Neural cell (in vitro differentiated cells): ENCODE measurements around the gene DPYD. TPM values are rescaled to one million over a fixed set of nuclear protein-coding genes. Genes with fewer than 3 reads are reported as not detected.

Source experiments
- H2AFZ ChIP-seq: fragments of 200-600, 300-800 bp; sonication (generic), shearing (Covaris generic); 2 replicates; pipeline ENCODE4 v1.6.0; 2014; ENCODE audit warnings: low read depth, mild to moderate bottlenecking, antibody characterized with exemption, low read length, moderate library complexity
- H3F3A ChIP-seq: fragments of 200-600 bp; shearing (Covaris generic); 2 replicates; pipeline ENCODE4 v1.6.1; 2016; ENCODE audit warnings: mild to moderate bottlenecking, moderate library complexity, mixed read lengths, antibody characterized with exemption, low read length; ENCODE audit not compliant: insufficient read depth, poor library complexity, severe bottlenecking
- H3K27ac ChIP-seq: fragments of 200-600, 300-800 bp; sonication (generic), shearing (Covaris generic); 2 replicates; pipeline ENCODE4 v1.5.1; 2014; ENCODE audit warnings: mild to moderate bottlenecking, low read length, moderate library complexity
- H3K27me3 ChIP-seq: fragments of 300-800, 200-600 bp; sonication (generic), shearing (Covaris generic); 2 replicates; pipeline ENCODE4 v1.6.0; 2014; ENCODE audit warnings: mild to moderate bottlenecking, low read depth, low read length, moderate library complexity; ENCODE audit not compliant: insufficient read depth
- H3K36me3 ChIP-seq: fragments of 300-800, 200-600 bp; sonication (generic), shearing (Covaris generic); 2 replicates; pipeline ENCODE4 v1.5.1; 2014; ENCODE audit warnings: mild to moderate bottlenecking, antibody characterized with exemption, low read length, moderate library complexity; ENCODE audit not compliant: insufficient read depth
- H3K4me2 ChIP-seq: fragments of 300-800, 200-600 bp; sonication (generic), shearing (Covaris generic); 2 replicates; pipeline ENCODE4 v1.6.0; 2014; ENCODE audit warnings: mild to moderate bottlenecking, low read length
- H3K4me3 ChIP-seq: fragments of 300-800, 200-600 bp; sonication (generic), shearing (Covaris generic); 2 replicates; pipeline ENCODE4 v1.5.1; 2014; ENCODE audit warnings: mild to moderate bottlenecking, low read length, moderate library complexity
- H3K79me2 ChIP-seq: fragments of 200-600 bp; shearing (Covaris generic); replicated peaks from 2 replicates; pipeline ENCODE4 v1.6.0; 2014; ENCODE audit warnings: mild to moderate bottlenecking, low read length, moderate library complexity; ENCODE audit not compliant: insufficient read depth
- H3K9ac ChIP-seq: fragments of 300-800, 200-600 bp; sonication (generic), shearing (Covaris generic); 2 replicates; pipeline ENCODE4 v1.6.1; 2016; ENCODE audit warnings: mild to moderate bottlenecking, low read length, mixed read lengths
- H3K9me2 ChIP-seq: fragments of 200-600 bp; shearing (Covaris generic); 2 replicates; pipeline ENCODE4 v1.6.1; 2016; ENCODE audit warnings: mild to moderate bottlenecking, low read length, mixed read lengths; ENCODE audit not compliant: insufficient read depth
- H3K9me3 ChIP-seq: fragments of 200-600, 300-800 bp; sonication (generic), shearing (Covaris generic); 2 replicates; pipeline ENCODE4 v1.6.1; 2016; ENCODE audit warnings: mild to moderate bottlenecking, mixed run types, low read length, moderate library complexity, mixed read lengths
- H4K20me1 ChIP-seq: fragments of 200-600 bp; shearing (Covaris generic); 2 replicates; pipeline ENCODE4 v1.6.1; 2016; ENCODE audit warnings: mild to moderate bottlenecking, mixed run types; ENCODE audit not compliant: insufficient read depth
- EP300 ChIP-seq: fragments of 450-650 bp; conservative IDR thresholded peaks from 2 replicates; pipeline ENCODE4 v1.6.1; 2014; ENCODE audit warnings: antibody characterized with exemption, mild to moderate bottlenecking, moderate library complexity; ENCODE audit not compliant: poor library complexity, severe bottlenecking
- EZH2 ChIP-seq: fragments of 200-600, 300-800 bp; shearing (Covaris generic), sonication (generic); IDR thresholded peaks from 2 replicates; pipeline ENCODE4 v1.6.1; 2014; ENCODE audit warnings: antibody characterized with exemption, low read length, borderline replicate concordance, mild to moderate bottlenecking; ENCODE audit not compliant: insufficient read depth, poor library complexity, severe bottlenecking
- MXI1 ChIP-seq: fragments of 450-650 bp; conservative IDR thresholded peaks from 2 replicates; pipeline ENCODE4 v1.6.1; 2014; ENCODE audit warnings: antibody characterized with exemption, mild to moderate bottlenecking; ENCODE audit not compliant: poor library complexity, severe bottlenecking
- POLR2AphosphoS5 ChIP-seq: IDR thresholded peaks from 2 replicates; pipeline ENCODE4 v1.6.1; 2012
- RAD21 ChIP-seq: fragments of 450-650 bp; conservative IDR thresholded peaks from 2 replicates; pipeline ENCODE4 v1.6.1; 2014; ENCODE audit warnings: antibody characterized with exemption, mild to moderate bottlenecking, moderate library complexity
- SMC3 ChIP-seq: fragments of 450-650 bp; conservative IDR thresholded peaks from 2 replicates; pipeline ENCODE4 v1.6.1; 2014; ENCODE audit warnings: antibody characterized with exemption, mild to moderate bottlenecking, moderate library complexity; ENCODE audit not compliant: poor library complexity
- TAF1 ChIP-seq: IDR thresholded peaks from 2 replicates; pipeline ENCODE4 v1.6.1; 2012; ENCODE audit warnings: low read depth
- polyA plus RNA-seq: library from polyadenylated mRNA; depleted of rRNA; stranded (reverse); fragments of >200 nt; gene quantifications from 2 replicates; pipeline ENCODE4 v1.2.3, GENCODE V29; 2014
- TF ChIP-seq, protein P1 (sequence below): IDR thresholded peaks from 2 replicates; pipeline ENCODE4 v1.6.1; 2012; ENCODE audit warnings: borderline replicate concordance
- TF ChIP-seq, protein P2 (sequence below): fragments of 450-650 bp; IDR thresholded peaks from 2 replicates; pipeline ENCODE4 v1.5.1; 2014; ENCODE audit warnings: antibody characterized with exemption, mild to moderate bottlenecking, moderate library complexity; ENCODE audit not compliant: poor library complexity, severe bottlenecking

DPYD gene
- polyA plus RNA-seq, 1 donor from 2014 or later: 6.7 TPM

DNA sequence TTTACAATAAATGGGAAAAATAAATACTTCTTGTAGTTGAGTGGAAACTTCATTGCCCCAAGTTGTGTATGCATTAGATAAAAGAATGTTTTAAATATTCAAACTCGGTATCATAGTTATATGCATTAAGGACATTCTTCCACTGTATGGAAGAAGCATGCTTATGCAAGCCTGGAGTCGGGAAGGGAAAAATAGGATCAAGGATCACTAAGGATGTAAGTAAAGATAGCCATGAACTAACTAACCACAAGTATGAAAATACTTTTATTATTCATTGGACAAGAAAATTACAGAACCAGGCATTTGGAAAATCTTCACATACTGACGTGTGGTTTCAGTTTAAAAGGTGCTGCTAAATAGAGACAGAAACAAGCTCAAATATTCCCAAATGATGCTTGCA is 26.9 kb upstream of the DPYD start:
- Histone ChIP-seq H3K9ac (no peak overlapping the region), H3K9me3 (no peaks in the 10 kb centered on the region), H3K4me3 (no peak overlapping the region), H2AFZ (no peak overlapping the region), H3K9me2 (no peaks in the 10 kb centered on the region), H3K79me2 (no peaks in the 10 kb centered on the region), H3K27ac (no peak overlapping the region), H3F3A (no peaks in the 10 kb centered on the region), H3K36me3 (no peaks in the 10 kb centered on the region), H3K27me3 (no peaks in the 10 kb centered on the region), H3K4me2 (no peak overlapping the region), H4K20me1 (no peaks in the 10 kb centered on the region)
- no peak for TF ChIP-seq EP300
- TF ChIP-seq, protein P1, sequence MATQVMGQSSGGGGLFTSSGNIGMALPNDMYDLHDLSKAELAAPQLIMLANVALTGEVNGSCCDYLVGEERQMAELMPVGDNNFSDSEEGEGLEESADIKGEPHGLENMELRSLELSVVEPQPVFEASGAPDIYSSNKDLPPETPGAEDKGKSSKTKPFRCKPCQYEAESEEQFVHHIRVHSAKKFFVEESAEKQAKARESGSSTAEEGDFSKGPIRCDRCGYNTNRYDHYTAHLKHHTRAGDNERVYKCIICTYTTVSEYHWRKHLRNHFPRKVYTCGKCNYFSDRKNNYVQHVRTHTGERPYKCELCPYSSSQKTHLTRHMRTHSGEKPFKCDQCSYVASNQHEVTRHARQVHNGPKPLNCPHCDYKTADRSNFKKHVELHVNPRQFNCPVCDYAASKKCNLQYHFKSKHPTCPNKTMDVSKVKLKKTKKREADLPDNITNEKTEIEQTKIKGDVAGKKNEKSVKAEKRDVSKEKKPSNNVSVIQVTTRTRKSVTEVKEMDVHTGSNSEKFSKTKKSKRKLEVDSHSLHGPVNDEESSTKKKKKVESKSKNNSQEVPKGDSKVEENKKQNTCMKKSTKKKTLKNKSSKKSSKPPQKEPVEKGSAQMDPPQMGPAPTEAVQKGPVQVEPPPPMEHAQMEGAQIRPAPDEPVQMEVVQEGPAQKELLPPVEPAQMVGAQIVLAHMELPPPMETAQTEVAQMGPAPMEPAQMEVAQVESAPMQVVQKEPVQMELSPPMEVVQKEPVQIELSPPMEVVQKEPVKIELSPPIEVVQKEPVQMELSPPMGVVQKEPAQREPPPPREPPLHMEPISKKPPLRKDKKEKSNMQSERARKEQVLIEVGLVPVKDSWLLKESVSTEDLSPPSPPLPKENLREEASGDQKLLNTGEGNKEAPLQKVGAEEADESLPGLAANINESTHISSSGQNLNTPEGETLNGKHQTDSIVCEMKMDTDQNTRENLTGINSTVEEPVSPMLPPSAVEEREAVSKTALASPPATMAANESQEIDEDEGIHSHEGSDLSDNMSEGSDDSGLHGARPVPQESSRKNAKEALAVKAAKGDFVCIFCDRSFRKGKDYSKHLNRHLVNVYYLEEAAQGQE: no peak
- no peak for TF ChIP-seq EZH2
- TF ChIP-seq POLR2AphosphoS5: no peak
- no peak for TF ChIP-seq TAF1
- no peak for TF ChIP-seq RAD21
- no peak for TF ChIP-seq MXI1
- no peak for TF ChIP-seq SMC3
- TF ChIP-seq, protein P2, sequence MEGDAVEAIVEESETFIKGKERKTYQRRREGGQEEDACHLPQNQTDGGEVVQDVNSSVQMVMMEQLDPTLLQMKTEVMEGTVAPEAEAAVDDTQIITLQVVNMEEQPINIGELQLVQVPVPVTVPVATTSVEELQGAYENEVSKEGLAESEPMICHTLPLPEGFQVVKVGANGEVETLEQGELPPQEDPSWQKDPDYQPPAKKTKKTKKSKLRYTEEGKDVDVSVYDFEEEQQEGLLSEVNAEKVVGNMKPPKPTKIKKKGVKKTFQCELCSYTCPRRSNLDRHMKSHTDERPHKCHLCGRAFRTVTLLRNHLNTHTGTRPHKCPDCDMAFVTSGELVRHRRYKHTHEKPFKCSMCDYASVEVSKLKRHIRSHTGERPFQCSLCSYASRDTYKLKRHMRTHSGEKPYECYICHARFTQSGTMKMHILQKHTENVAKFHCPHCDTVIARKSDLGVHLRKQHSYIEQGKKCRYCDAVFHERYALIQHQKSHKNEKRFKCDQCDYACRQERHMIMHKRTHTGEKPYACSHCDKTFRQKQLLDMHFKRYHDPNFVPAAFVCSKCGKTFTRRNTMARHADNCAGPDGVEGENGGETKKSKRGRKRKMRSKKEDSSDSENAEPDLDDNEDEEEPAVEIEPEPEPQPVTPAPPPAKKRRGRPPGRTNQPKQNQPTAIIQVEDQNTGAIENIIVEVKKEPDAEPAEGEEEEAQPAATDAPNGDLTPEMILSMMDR: no peak

DNA sequence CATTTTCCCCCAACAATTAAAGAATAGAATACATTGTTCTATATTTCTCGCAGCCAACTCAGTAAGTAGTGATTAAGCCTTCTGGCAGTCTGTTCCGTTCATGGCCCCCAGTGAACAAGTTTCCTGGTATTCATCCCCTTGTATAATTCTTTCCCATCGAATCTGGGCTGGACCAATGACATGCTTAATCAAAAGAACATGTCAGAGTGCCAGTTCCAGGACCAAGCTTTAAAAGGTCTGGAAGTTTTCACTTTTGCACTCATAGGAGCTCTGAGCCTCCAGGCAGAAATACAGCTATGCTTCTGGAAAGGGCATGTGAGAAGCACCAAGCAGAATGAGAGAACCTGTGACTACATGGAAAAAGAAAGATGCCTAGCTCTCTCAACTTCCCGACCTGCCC is 22.5 kb upstream of the DPYD start:
- Histone ChIP-seq H2AFZ (no peak overlapping the region), H3K9ac (no peak overlapping the region), H3K79me2 (no peaks in the 10 kb centered on the region), H3K9me3 (no peaks in the 10 kb centered on the region), H3F3A (no peaks in the 10 kb centered on the region), H3K36me3 (no peaks in the 10 kb centered on the region), H3K9me2 (no peaks in the 10 kb centered on the region), H3K27ac (no peak overlapping the region), H3K4me3 (no peak overlapping the region), H4K20me1 (no peaks in the 10 kb centered on the region), H3K4me2 (no peak overlapping the region), H3K27me3 (no peaks in the 10 kb centered on the region)
- TF ChIP-seq, protein P1: no peak
- TF ChIP-seq MXI1 (no peak), RAD21 (no peak), EP300 (no peak), POLR2AphosphoS5 (no peak), TAF1 (no peak), EZH2 (no peak), SMC3 (no peak)
- TF ChIP-seq, protein P2: no peak
